Neural cell (in vitro differentiated cells): ENCODE results near the gene TRPM2. TPM values are rescaled to one million over a fixed set of nuclear protein-coding genes. Genes with fewer than 3 reads are reported as not detected.

Experiments used
- H2AFZ ChIP-seq: fragments of 200-600, 300-800 bp; sonication (generic), shearing (Covaris generic); 2 replicates; pipeline ENCODE4 v1.6.0; 2014; ENCODE audit warnings: low read depth, mild to moderate bottlenecking, antibody characterized with exemption, low read length, moderate library complexity
- H3F3A ChIP-seq: fragments of 200-600 bp; shearing (Covaris generic); 2 replicates; pipeline ENCODE4 v1.6.1; 2016; ENCODE audit warnings: mild to moderate bottlenecking, moderate library complexity, mixed read lengths, antibody characterized with exemption, low read length; ENCODE audit not compliant: insufficient read depth, poor library complexity, severe bottlenecking
- H3K27ac ChIP-seq: fragments of 200-600, 300-800 bp; sonication (generic), shearing (Covaris generic); 2 replicates; pipeline ENCODE4 v1.5.1; 2014; ENCODE audit warnings: mild to moderate bottlenecking, low read length, moderate library complexity
- H3K27me3 ChIP-seq: fragments of 300-800, 200-600 bp; sonication (generic), shearing (Covaris generic); 2 replicates; pipeline ENCODE4 v1.6.0; 2014; ENCODE audit warnings: mild to moderate bottlenecking, low read depth, low read length, moderate library complexity; ENCODE audit not compliant: insufficient read depth
- H3K36me3 ChIP-seq: fragments of 300-800, 200-600 bp; sonication (generic), shearing (Covaris generic); 2 replicates; pipeline ENCODE4 v1.5.1; 2014; ENCODE audit warnings: mild to moderate bottlenecking, antibody characterized with exemption, low read length, moderate library complexity; ENCODE audit not compliant: insufficient read depth
- H3K4me2 ChIP-seq: fragments of 300-800, 200-600 bp; sonication (generic), shearing (Covaris generic); 2 replicates; pipeline ENCODE4 v1.6.0; 2014; ENCODE audit warnings: mild to moderate bottlenecking, low read length
- H3K4me3 ChIP-seq: fragments of 300-800, 200-600 bp; sonication (generic), shearing (Covaris generic); 2 replicates; pipeline ENCODE4 v1.5.1; 2014; ENCODE audit warnings: mild to moderate bottlenecking, low read length, moderate library complexity
- H3K79me2 ChIP-seq: fragments of 200-600 bp; shearing (Covaris generic); replicated peaks from 2 replicates; pipeline ENCODE4 v1.6.0; 2014; ENCODE audit warnings: mild to moderate bottlenecking, low read length, moderate library complexity; ENCODE audit not compliant: insufficient read depth
- H3K9ac ChIP-seq: fragments of 300-800, 200-600 bp; sonication (generic), shearing (Covaris generic); 2 replicates; pipeline ENCODE4 v1.6.1; 2016; ENCODE audit warnings: mild to moderate bottlenecking, low read length, mixed read lengths
- H3K9me2 ChIP-seq: fragments of 200-600 bp; shearing (Covaris generic); 2 replicates; pipeline ENCODE4 v1.6.1; 2016; ENCODE audit warnings: mild to moderate bottlenecking, low read length, mixed read lengths; ENCODE audit not compliant: insufficient read depth
- H3K9me3 ChIP-seq: fragments of 200-600, 300-800 bp; sonication (generic), shearing (Covaris generic); 2 replicates; pipeline ENCODE4 v1.6.1; 2016; ENCODE audit warnings: mild to moderate bottlenecking, mixed run types, low read length, moderate library complexity, mixed read lengths
- H4K20me1 ChIP-seq: fragments of 200-600 bp; shearing (Covaris generic); 2 replicates; pipeline ENCODE4 v1.6.1; 2016; ENCODE audit warnings: mild to moderate bottlenecking, mixed run types; ENCODE audit not compliant: insufficient read depth
- EP300 ChIP-seq: fragments of 450-650 bp; conservative IDR thresholded peaks from 2 replicates; pipeline ENCODE4 v1.6.1; 2014; ENCODE audit warnings: antibody characterized with exemption, mild to moderate bottlenecking, moderate library complexity; ENCODE audit not compliant: poor library complexity, severe bottlenecking
- EZH2 ChIP-seq: fragments of 200-600, 300-800 bp; shearing (Covaris generic), sonication (generic); IDR thresholded peaks from 2 replicates; pipeline ENCODE4 v1.6.1; 2014; ENCODE audit warnings: antibody characterized with exemption, low read length, borderline replicate concordance, mild to moderate bottlenecking; ENCODE audit not compliant: insufficient read depth, poor library complexity, severe bottlenecking
- MXI1 ChIP-seq: fragments of 450-650 bp; conservative IDR thresholded peaks from 2 replicates; pipeline ENCODE4 v1.6.1; 2014; ENCODE audit warnings: antibody characterized with exemption, mild to moderate bottlenecking; ENCODE audit not compliant: poor library complexity, severe bottlenecking
- POLR2AphosphoS5 ChIP-seq: IDR thresholded peaks from 2 replicates; pipeline ENCODE4 v1.6.1; 2012
- RAD21 ChIP-seq: fragments of 450-650 bp; conservative IDR thresholded peaks from 2 replicates; pipeline ENCODE4 v1.6.1; 2014; ENCODE audit warnings: antibody characterized with exemption, mild to moderate bottlenecking, moderate library complexity
- SMC3 ChIP-seq: fragments of 450-650 bp; conservative IDR thresholded peaks from 2 replicates; pipeline ENCODE4 v1.6.1; 2014; ENCODE audit warnings: antibody characterized with exemption, mild to moderate bottlenecking, moderate library complexity; ENCODE audit not compliant: poor library complexity
- TAF1 ChIP-seq: IDR thresholded peaks from 2 replicates; pipeline ENCODE4 v1.6.1; 2012; ENCODE audit warnings: low read depth
- polyA plus RNA-seq: library from polyadenylated mRNA; depleted of rRNA; stranded (reverse); fragments of >200 nt; gene quantifications from 2 replicates; pipeline ENCODE4 v1.2.3, GENCODE V29; 2014
- TF ChIP-seq, protein P1 (sequence below): fragments of 450-650 bp; IDR thresholded peaks from 2 replicates; pipeline ENCODE4 v1.5.1; 2014; ENCODE audit warnings: antibody characterized with exemption, mild to moderate bottlenecking, moderate library complexity; ENCODE audit not compliant: poor library complexity, severe bottlenecking
- TF ChIP-seq, protein P2 (sequence below): IDR thresholded peaks from 2 replicates; pipeline ENCODE4 v1.6.1; 2012; ENCODE audit warnings: borderline replicate concordance

The TRPM2 gene
- polyA plus RNA-seq, 1 donor from 2014 or later = 0.14 TPM

DNA sequence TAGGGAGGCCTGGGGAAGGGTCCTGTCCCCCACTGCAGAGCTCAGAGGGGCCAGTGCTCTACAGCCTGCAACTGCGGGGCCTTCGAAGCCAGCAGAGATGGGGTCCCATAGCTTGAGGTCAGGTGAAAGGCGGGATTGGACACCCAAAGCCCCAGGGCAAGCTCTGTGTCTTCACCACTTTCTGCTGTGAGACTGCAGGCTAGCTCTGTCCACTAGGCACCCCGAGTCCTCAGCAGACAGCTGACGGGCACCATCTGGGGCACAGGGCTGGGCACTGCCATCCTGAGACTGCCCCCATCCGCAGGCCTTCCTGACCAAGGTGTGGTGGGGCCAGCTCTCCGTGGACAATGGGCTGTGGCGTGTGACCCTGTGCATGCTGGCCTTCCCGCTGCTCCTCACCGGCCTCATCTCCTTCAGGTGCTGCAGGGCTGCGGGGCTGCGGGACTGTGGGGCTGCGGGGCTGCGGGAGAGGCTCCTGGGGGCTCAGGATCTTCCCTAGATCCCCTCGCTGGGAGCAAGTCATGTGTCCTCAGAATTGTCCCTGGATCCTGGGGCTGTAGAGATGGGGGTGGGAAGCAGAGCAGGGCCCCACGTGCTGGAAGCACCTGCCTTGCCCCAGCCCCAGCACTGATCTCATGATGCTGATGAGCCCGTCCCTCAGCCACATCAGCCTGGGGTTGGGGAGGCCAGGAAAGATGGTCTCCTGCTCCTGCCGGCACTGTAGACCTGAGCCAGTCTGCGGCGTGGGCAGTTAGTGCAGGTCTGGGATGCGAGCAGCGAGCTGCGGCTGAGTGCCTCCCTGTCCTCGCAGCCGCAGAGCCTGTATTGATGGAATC is 46.8 kb downstream of the TRPM2 start:
- no peak overlapping the region for H3K27ac ChIP-seq
- no peaks in the 10 kb centered on the region for H3F3A ChIP-seq
- no peak overlapping the region for H2AFZ ChIP-seq
- TF ChIP-seq SMC3 = no peak
- no peak for TF ChIP-seq TAF1
- no peak for TF ChIP-seq EZH2
- TF ChIP-seq RAD21 = no peak
- TF ChIP-seq MXI1 = no peak
- TF ChIP-seq, protein P1, sequence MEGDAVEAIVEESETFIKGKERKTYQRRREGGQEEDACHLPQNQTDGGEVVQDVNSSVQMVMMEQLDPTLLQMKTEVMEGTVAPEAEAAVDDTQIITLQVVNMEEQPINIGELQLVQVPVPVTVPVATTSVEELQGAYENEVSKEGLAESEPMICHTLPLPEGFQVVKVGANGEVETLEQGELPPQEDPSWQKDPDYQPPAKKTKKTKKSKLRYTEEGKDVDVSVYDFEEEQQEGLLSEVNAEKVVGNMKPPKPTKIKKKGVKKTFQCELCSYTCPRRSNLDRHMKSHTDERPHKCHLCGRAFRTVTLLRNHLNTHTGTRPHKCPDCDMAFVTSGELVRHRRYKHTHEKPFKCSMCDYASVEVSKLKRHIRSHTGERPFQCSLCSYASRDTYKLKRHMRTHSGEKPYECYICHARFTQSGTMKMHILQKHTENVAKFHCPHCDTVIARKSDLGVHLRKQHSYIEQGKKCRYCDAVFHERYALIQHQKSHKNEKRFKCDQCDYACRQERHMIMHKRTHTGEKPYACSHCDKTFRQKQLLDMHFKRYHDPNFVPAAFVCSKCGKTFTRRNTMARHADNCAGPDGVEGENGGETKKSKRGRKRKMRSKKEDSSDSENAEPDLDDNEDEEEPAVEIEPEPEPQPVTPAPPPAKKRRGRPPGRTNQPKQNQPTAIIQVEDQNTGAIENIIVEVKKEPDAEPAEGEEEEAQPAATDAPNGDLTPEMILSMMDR = no peak
- TF ChIP-seq, protein P2, sequence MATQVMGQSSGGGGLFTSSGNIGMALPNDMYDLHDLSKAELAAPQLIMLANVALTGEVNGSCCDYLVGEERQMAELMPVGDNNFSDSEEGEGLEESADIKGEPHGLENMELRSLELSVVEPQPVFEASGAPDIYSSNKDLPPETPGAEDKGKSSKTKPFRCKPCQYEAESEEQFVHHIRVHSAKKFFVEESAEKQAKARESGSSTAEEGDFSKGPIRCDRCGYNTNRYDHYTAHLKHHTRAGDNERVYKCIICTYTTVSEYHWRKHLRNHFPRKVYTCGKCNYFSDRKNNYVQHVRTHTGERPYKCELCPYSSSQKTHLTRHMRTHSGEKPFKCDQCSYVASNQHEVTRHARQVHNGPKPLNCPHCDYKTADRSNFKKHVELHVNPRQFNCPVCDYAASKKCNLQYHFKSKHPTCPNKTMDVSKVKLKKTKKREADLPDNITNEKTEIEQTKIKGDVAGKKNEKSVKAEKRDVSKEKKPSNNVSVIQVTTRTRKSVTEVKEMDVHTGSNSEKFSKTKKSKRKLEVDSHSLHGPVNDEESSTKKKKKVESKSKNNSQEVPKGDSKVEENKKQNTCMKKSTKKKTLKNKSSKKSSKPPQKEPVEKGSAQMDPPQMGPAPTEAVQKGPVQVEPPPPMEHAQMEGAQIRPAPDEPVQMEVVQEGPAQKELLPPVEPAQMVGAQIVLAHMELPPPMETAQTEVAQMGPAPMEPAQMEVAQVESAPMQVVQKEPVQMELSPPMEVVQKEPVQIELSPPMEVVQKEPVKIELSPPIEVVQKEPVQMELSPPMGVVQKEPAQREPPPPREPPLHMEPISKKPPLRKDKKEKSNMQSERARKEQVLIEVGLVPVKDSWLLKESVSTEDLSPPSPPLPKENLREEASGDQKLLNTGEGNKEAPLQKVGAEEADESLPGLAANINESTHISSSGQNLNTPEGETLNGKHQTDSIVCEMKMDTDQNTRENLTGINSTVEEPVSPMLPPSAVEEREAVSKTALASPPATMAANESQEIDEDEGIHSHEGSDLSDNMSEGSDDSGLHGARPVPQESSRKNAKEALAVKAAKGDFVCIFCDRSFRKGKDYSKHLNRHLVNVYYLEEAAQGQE = no peak
- TF ChIP-seq POLR2AphosphoS5 = no peak
- no peak for TF ChIP-seq EP300
- H3K27me3 ChIP-seq = no peaks in the 10 kb centered on the region
- no peak overlapping the region for H3K9ac ChIP-seq
- H3K79me2 ChIP-seq = no peaks in the 10 kb centered on the region
- no peaks in the 10 kb centered on the region for H3K9me2 ChIP-seq
- no peaks in the 10 kb centered on the region for H3K36me3 ChIP-seq
- H4K20me1 ChIP-seq = no peaks in the 10 kb centered on the region
- H3K9me3 ChIP-seq = no peaks in the 10 kb centered on the region
- no peak overlapping the region for H3K4me2 ChIP-seq
- no peak overlapping the region for H3K4me3 ChIP-seq

DNA sequence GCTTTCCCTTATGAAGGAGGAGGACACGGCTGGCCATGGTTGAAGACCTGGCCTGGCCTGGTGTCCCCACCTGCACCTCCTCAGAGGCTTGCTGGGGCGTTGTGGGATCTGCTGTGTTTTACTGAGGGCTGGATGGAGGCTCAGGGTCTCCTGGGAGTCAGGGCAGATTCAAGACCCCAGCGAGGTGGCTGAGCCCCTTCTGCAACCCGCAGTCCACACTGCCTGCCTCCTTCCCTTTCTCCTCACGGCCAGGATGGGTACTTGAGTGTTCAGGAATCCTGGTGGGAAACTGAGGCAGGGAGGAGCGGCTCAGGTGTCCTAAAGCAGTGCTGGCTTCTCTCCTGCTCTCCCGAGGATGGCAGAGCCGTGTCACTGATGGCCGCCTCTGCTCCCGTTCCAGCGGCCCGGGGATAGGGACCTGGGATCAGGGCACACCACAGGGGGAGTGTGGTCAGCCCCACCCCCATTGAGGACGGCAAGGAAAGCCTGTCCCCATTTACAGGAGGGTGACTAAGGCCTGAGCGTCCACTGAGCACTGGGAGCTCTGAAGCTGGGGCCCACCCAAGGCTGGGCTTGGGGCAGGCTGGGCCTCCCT is 47.5 kb downstream of the TRPM2 start:
- Histone ChIP-seq H3K79me2 (no peaks in the 10 kb centered on the region), H3K9ac (no peak overlapping the region), H3K9me3 (no peaks in the 10 kb centered on the region), H3K27me3 (no peaks in the 10 kb centered on the region), H3K4me3 (no peak overlapping the region), H3K9me2 (no peaks in the 10 kb centered on the region), H3K4me2 (no peak overlapping the region), H2AFZ (no peak overlapping the region), H3K27ac (no peak overlapping the region), H3F3A (no peaks in the 10 kb centered on the region), H3K36me3 (no peaks in the 10 kb centered on the region), H4K20me1 (no peaks in the 10 kb centered on the region)
- TF ChIP-seq TAF1 (no peak), SMC3 (no peak), POLR2AphosphoS5 (no peak), MXI1 (no peak), EZH2 (no peak), RAD21 (no peak), EP300 (no peak)
- TF ChIP-seq, protein P2 = no peak
- TF ChIP-seq, protein P1 = no peak
